Measurements from ENCODE around the gene MICAL3. TPM values are rescaled to one million over a fixed set of nuclear protein-coding genes. Genes with fewer than 3 reads are reported as not detected.

MICAL3 gene
- total RNA-seq, 1 experiment from 2014 or later: 47.1 TPM

DNA sequence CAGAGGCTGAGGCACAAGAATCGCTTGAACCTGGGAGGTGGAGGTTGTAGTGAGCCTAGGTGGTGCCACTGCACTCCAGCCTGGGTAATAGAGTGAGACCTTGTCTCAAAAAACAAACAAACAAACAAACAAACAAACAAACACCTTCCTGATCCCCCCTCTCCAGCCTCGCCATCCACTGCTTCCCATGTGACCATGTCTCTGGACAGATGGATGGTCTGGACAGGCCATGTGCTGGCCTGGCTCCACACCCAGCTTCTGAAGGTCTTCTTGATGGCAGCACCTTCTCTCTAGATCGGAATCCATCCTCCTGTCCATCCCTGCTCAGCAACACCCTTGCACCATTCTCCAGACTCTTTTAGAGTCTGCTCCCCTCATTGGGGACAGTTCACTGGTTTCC lies 42.8 kb upstream of the MICAL3 start:
- Histone ChIP-seq H3K27me3 (ENCODE audit: control insufficient read depth, insufficient read depth, low read length) (no peaks in the 10 kb centered on the region), H3K36me3 (ENCODE audit: control insufficient read depth, insufficient read depth, low read length) (no peaks in the 10 kb centered on the region), H3K4me1 (ENCODE audit: control insufficient read depth, insufficient read depth, low read length) (no peaks in the 10 kb centered on the region), H3K4me3 (ENCODE audit: low read depth in 2 of 2, low read length in 2 of 2) (no peak overlapping the region), H3K27ac (ENCODE audit: low read length) (no peak overlapping the region), H3K9me3 (ENCODE audit: control insufficient read depth, insufficient read depth, low read depth, low read length) (no peaks in the 10 kb centered on the region)
- ATAC-seq (no peak), DNase-seq (ENCODE audit: low read depth, low spot score) (no peak)
- no TSS peak for BruUV-seq (replicated peaks)
- in situ Hi-C loops (cut with HindIII; ENCODE audit: low pct_unique_long_range_greater_than_20kb, low sequenced_read_pairs) (no loop called here), intact Hi-C loops (cut with micrococcal nuclease; ENCODE audit: unreplicated experiment) (no loop called here)
- ChIA-PET CTCF (no interaction called here), POLR2A (no interaction called here)
- TF ChIP-seq, protein P1, sequence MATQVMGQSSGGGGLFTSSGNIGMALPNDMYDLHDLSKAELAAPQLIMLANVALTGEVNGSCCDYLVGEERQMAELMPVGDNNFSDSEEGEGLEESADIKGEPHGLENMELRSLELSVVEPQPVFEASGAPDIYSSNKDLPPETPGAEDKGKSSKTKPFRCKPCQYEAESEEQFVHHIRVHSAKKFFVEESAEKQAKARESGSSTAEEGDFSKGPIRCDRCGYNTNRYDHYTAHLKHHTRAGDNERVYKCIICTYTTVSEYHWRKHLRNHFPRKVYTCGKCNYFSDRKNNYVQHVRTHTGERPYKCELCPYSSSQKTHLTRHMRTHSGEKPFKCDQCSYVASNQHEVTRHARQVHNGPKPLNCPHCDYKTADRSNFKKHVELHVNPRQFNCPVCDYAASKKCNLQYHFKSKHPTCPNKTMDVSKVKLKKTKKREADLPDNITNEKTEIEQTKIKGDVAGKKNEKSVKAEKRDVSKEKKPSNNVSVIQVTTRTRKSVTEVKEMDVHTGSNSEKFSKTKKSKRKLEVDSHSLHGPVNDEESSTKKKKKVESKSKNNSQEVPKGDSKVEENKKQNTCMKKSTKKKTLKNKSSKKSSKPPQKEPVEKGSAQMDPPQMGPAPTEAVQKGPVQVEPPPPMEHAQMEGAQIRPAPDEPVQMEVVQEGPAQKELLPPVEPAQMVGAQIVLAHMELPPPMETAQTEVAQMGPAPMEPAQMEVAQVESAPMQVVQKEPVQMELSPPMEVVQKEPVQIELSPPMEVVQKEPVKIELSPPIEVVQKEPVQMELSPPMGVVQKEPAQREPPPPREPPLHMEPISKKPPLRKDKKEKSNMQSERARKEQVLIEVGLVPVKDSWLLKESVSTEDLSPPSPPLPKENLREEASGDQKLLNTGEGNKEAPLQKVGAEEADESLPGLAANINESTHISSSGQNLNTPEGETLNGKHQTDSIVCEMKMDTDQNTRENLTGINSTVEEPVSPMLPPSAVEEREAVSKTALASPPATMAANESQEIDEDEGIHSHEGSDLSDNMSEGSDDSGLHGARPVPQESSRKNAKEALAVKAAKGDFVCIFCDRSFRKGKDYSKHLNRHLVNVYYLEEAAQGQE (IDR thresholded peaks at IDR 0.05; ENCODE audit: insufficient read depth in 1 of 2, low read depth in 2 of 2, low read length in 1 of 2): no peak
- TF ChIP-seq TCF7L2 (IDR thresholded peaks at IDR 0.05; ENCODE audit: low read depth, low read length) (no peak), CTCF (IDR thresholded peaks at IDR 0.05) (no peak), SIN3A (IDR thresholded peaks at IDR 0.05; ENCODE audit: borderline replicate concordance, insufficient read depth, low read depth, low read length) (no peak), POLR2AphosphoS5 (IDR thresholded peaks at IDR 0.05; ENCODE audit: low read depth, low read length) (no peak)

DNA sequence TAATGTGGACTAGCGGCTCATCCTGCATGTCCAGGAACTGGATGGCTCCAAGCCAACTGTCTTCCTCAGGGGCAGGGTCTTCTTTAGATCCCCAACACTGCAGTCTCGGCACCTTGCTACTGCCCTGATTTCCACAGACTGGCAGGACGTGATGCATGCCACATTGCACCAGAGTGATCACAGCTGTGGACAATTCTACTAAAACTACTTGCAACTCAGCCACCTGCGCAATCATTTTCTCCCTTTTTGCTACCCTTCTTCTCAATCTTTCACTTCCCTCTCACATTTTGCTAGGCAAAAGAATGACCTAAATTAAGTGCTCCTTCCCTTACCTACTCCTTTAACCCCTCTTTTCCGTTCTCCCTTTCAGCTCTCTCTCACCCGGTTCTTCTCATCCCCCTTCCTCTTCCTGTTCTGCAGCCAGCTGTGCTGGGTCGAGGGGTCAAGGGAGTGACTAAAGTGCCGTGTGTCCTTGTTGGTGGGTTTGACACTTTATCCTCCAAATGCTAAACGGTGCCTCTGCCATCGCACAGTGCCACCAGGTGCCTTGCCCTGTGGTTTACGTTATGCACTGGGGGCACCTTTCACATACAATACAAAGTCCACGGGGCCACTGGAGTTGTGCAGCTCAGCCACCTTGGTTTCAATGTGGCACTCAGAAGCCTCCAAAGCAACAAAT lies 42.0 kb upstream of the MICAL3 start:
- no peak for DNase-seq (ENCODE audit: low read depth, low spot score)
- BruUV-seq (replicated peaks): no TSS peak
- no peak overlapping the region for H3K4me3 ChIP-seq (ENCODE audit: low read depth in 2 of 2, low read length in 2 of 2)
- intact Hi-C loops (cut with micrococcal nuclease; ENCODE audit: unreplicated experiment): no loop called here
- no peaks in the 10 kb centered on the region for H3K4me1 ChIP-seq (ENCODE audit: control insufficient read depth, insufficient read depth, low read length)
- no peak for ATAC-seq
- in situ Hi-C loops (cut with HindIII; ENCODE audit: low pct_unique_long_range_greater_than_20kb, low sequenced_read_pairs): no loop called here
- POLR2A ChIA-PET: no interaction called here
- H3K27me3 ChIP-seq (ENCODE audit: control insufficient read depth, insufficient read depth, low read length): no peaks in the 10 kb centered on the region
- H3K9me3 ChIP-seq (ENCODE audit: control insufficient read depth, insufficient read depth, low read depth, low read length): no peaks in the 10 kb centered on the region
- CTCF ChIA-PET: no interaction called here
- no peaks in the 10 kb centered on the region for H3K36me3 ChIP-seq (ENCODE audit: control insufficient read depth, insufficient read depth, low read length)
- H3K27ac ChIP-seq (ENCODE audit: low read length): no peak overlapping the region
- TF ChIP-seq CTCF (IDR thresholded peaks at IDR 0.05) (no peak), SIN3A (IDR thresholded peaks at IDR 0.05; ENCODE audit: borderline replicate concordance, insufficient read depth, low read depth, low read length) (no peak), TCF7L2 (IDR thresholded peaks at IDR 0.05; ENCODE audit: low read depth, low read length) (no peak), POLR2AphosphoS5 (IDR thresholded peaks at IDR 0.05; ENCODE audit: low read depth, low read length) (no peak)
- TF ChIP-seq, protein P1 (IDR thresholded peaks at IDR 0.05; ENCODE audit: insufficient read depth in 1 of 2, low read depth in 2 of 2, low read length in 1 of 2): no peak

All from Panc1 (cell line).